ENCODE measurements around the gene HSD17B3.

DNA sequence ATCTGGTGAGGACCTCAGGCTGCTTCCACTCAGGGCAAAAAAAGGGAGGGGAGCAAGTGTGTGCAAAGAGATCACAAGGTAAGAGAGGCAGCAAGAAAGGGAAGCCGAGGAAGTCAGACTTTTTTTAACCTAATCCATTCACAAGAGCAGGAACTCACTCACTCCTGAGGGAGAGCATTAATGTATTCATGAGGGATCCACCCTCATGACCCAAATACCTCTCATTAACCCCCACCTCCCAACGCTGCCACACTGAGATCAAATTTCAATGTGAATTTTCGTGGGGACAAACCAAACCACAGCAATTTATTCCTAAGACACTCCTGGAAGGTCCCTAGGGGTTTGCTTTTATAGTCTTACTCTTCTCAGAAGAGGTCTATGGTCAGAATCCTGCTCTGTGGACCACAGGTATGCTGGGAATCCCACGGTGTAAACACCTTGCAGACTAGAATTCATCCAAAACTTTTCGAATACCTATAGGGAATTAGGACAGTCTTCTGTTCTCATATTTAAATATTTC is 108.7 kb downstream of the HSD17B3 start:
- no peak for TF ChIP-seq POLR2A (IDR thresholded peaks at IDR 0.05)
- no peak for TF ChIP-seq EP300 (IDR thresholded peaks at IDR 0.05)

All from suprapubic skin (tissue), 2 donors.